Measurements from ENCODE around the gene TP53TG5. TPM values are rescaled to one million over a fixed set of nuclear protein-coding genes. Genes with fewer than 3 reads are reported as not detected.

The TP53TG5 gene
- total and polyA plus RNA-seq, 2 experiments from 2014 or later = not detected

- TF ChIP-seq EZH2phosphoT487 (IDR thresholded peaks at IDR 0.05; ENCODE audit: unreplicated experiment) = no peak
- TF ChIP-seq EZH2 (IDR thresholded peaks at IDR 0.05; ENCODE audit: low read depth, unreplicated experiment) = no peak
- TF ChIP-seq CTCF (conservative IDR thresholded peaks at IDR 0.05; ENCODE audit: low read depth in 2 of 2) = no peak
- no peak for TF ChIP-seq ETS1 (IDR thresholded peaks at IDR 0.05)
- TF ChIP-seq STAT1 (IDR thresholded peaks at IDR 0.05; ENCODE audit: unreplicated experiment) = no peak
- TF ChIP-seq REST (IDR thresholded peaks at IDR 0.05; ENCODE audit: unreplicated experiment) = no peak
- TF ChIP-seq JUNB (IDR thresholded peaks at IDR 0.05; ENCODE audit: unreplicated experiment) = no peak
- no peak for TF ChIP-seq ZNF331 (CRISPR knock-in tag; IDR thresholded peaks at IDR 0.05; ENCODE audit: low read depth)
- no peak for TF ChIP-seq ZNF114 (CRISPR knock-in tag; IDR thresholded peaks at IDR 0.05)
- no peak for TF ChIP-seq CREB1 (CRISPR knock-in tag; IDR thresholded peaks at IDR 0.05; ENCODE audit: low read depth)
Measured at GRCh38 chr20:45420125-45420524, 42.0 kb upstream of the TP53TG5 start (continued).

GRCh38 chr20:45419188-45420091 is 41.3 kb upstream of the TP53TG5 start:
- H3K4me3 Mint-ChIP-seq = no peak overlapping the region
- no peak for ATAC-seq
- no peak for TF ChIP-seq NANOG (IDR thresholded peaks at IDR 0.05; ENCODE audit: borderline replicate concordance)
- no peak for TF ChIP-seq CTCF (conservative IDR thresholded peaks at IDR 0.05; ENCODE audit: low read depth in 2 of 2)
- no peak for TF ChIP-seq EZH2 (IDR thresholded peaks at IDR 0.05; ENCODE audit: low read depth, unreplicated experiment)
- TF ChIP-seq STAT1 (IDR thresholded peaks at IDR 0.05; ENCODE audit: unreplicated experiment) = no peak
- no peak for TF ChIP-seq EZH2phosphoT487 (IDR thresholded peaks at IDR 0.05; ENCODE audit: unreplicated experiment)
- TF ChIP-seq ZNF331 (CRISPR knock-in tag; IDR thresholded peaks at IDR 0.05; ENCODE audit: low read depth) = no peak
- no peak for TF ChIP-seq ETS1 (IDR thresholded peaks at IDR 0.05)
- no peak for TF ChIP-seq JUNB (IDR thresholded peaks at IDR 0.05; ENCODE audit: unreplicated experiment)
- TF ChIP-seq POLR2AphosphoS5 (IDR thresholded peaks at IDR 0.05; ENCODE audit: low read depth) = no peak

More at GRCh38 chr20:45419188-45420091, 41.3 kb upstream of the TP53TG5 start:
- no peaks in the 10 kb centered on the region for H3K9me2 ChIP-seq (ENCODE audit: insufficient read depth)
- H3F3A ChIP-seq (replicated peaks; ENCODE audit: low read depth) = no peaks in the 10 kb centered on the region
- no peak for DNase-seq (ENCODE audit: low spot score)
- H3K36me3 Mint-ChIP-seq (ENCODE audit: low read depth) = peaks cover 45% of the 10 kb centered on the region
- H3K27me3 ChIP-seq (ENCODE audit: insufficient read depth) = no peaks in the 10 kb centered on the region
- no peak overlapping the region for H3K4me3 ChIP-seq
- H3K79me2 ChIP-seq (replicated peaks; ENCODE audit: insufficient read depth) = peaks cover 17% of the 10 kb centered on the region
- peaks cover 4% of the 10 kb centered on the region for H3K27me3 Mint-ChIP-seq (ENCODE audit: insufficient read depth, low read depth, poor library complexity)
- peaks cover 11% of the 10 kb centered on the region; the same call in 1 of the 2 replicates for H4K20me1 ChIP-seq (replicated peaks; ENCODE audit: insufficient read depth)
- peaks cover 8% of the 10 kb centered on the region; the same call in 1 of the 2 replicates for H3K4me1 ChIP-seq (ENCODE audit: insufficient read depth)
- no peak overlapping the region for H3K27ac Mint-ChIP-seq
- H3K9me3 Mint-ChIP-seq = no peaks in the 10 kb centered on the region
- no peak overlapping the region for H2AFZ ChIP-seq
- H3K36me3 ChIP-seq (ENCODE audit: insufficient read depth) = peaks cover 8% of the 10 kb centered on the region
- H3K27ac ChIP-seq (ENCODE audit: low read depth) = no peak overlapping the region
- H3K4me1 Mint-ChIP-seq = peaks cover 9% of the 10 kb centered on the region
- H3K4me2 ChIP-seq = no peak overlapping the region

Measured in GM23338 (cell line).